Measurements from ENCODE around the gene IRF4. TPM values are rescaled to one million over a fixed set of nuclear protein-coding genes. Genes with fewer than 3 reads are reported as not detected.

The IRF4 gene
- total RNA-seq, 2 experiments from 2014 or later: 189 to 291 TPM

GRCh38 chr6:401239-401993 lies 9.9 kb downstream of the IRF4 start:
- POLR2A ChIA-PET: interaction anchor here (0.6 to 2.8 kb wide), 4 partner anchors 9 to 722 kb away, joined by 4 to 12 read pairs (median 6); partner anchors contain the start of gene IRF4
- H3K27ac ChIP-seq (ENCODE audit: low read depth, low read length, poor library complexity, severe bottlenecking): no peak overlapping the region
- CTCF ChIA-PET (ENCODE audit: unreplicated experiment): no interaction called here
- H3K9me3 ChIP-seq (ENCODE audit: low read length): no peaks in the 10 kb centered on the region
- H3K9me2 ChIP-seq (ENCODE audit: insufficient read depth, low read length): no peaks in the 10 kb centered on the region
- intact Hi-C loops (cut with micrococcal nuclease; ENCODE audit: unreplicated experiment): no loop called here
- no peak overlapping the region for H3K4me3 ChIP-seq (ENCODE audit: low read depth, low read length, poor library complexity, severe bottlenecking)
- H3K36me3 ChIP-seq (ENCODE audit: insufficient read depth, low read length): peaks cover 96% of the 10 kb centered on the region
- H3K79me2 ChIP-seq (ENCODE audit: insufficient read depth, low read depth, low read length): peaks cover 59% of the 10 kb centered on the region
- peaks cover 5% of the 10 kb centered on the region; the same call in 1 of the 2 replicates for H4K20me1 ChIP-seq (ENCODE audit: insufficient read depth, low read length)
- BruUV-seq (replicated peaks): no TSS peak
- H2AFZ ChIP-seq (ENCODE audit: low read length): no peak overlapping the region
- peaks cover 62% of the 10 kb centered on the region for H3K4me1 ChIP-seq (ENCODE audit: insufficient read depth, low read length, poor library complexity, severe bottlenecking)
- TF ChIP-seq CTCF (conservative IDR thresholded peaks at IDR 0.05; ENCODE audit: low read length): no peak
- H3K4me2 ChIP-seq (ENCODE audit: low read length): no peak overlapping the region
- no peak for DNase-seq (ENCODE audit: low spot score)

- peaks cover 5% of the 10 kb centered on the region; the same call in 1 of the 2 replicates for H4K20me1 ChIP-seq (ENCODE audit: insufficient read depth, low read length)
Observed at GRCh38 chr6:401994-402640, 10.6 kb downstream of the IRF4 start.

More at GRCh38 chr6:401994-402640, 10.6 kb downstream of the IRF4 start:
- Histone ChIP-seq H3K27ac (ENCODE audit: low read depth, low read length, poor library complexity, severe bottlenecking) (no peak overlapping the region), H2AFZ (ENCODE audit: low read length) (no peak overlapping the region), H3K4me1 (ENCODE audit: insufficient read depth, low read length, poor library complexity, severe bottlenecking) (peaks cover 60% of the 10 kb centered on the region), H3K36me3 (ENCODE audit: insufficient read depth, low read length) (peaks cover 100% of the 10 kb centered on the region), H3K9me3 (ENCODE audit: low read length) (no peaks in the 10 kb centered on the region), H3K4me3 (ENCODE audit: low read depth, low read length, poor library complexity, severe bottlenecking) (no peak overlapping the region), H3K9me2 (ENCODE audit: insufficient read depth, low read length) (no peaks in the 10 kb centered on the region), H3K79me2 (ENCODE audit: insufficient read depth, low read depth, low read length) (peaks cover 59% of the 10 kb centered on the region), H3K4me2 (ENCODE audit: low read length) (no peak overlapping the region)
- ChIA-PET CTCF (ENCODE audit: unreplicated experiment) (interaction anchor here (0.7 kb wide), 1 partner anchor 10 kb away, joined by 3 read pairs; no protein-coding TSS in a partner anchor), POLR2A (interaction anchor here (1.2 to 3.8 kb wide), 4 partner anchors 10 to 91 kb away, joined by 3 to 13 read pairs (median 6); partner anchors contain the start of gene IRF4)
- intact Hi-C loops (cut with micrococcal nuclease; ENCODE audit: unreplicated experiment): no loop called here
- TF ChIP-seq CTCF (conservative IDR thresholded peaks at IDR 0.05; ENCODE audit: low read length) (no peak), EZH2phosphoT487 (IDR thresholded peaks at IDR 0.05; ENCODE audit: borderline replicate concordance, low read depth, low read length) (no peak)
- DNase-seq (ENCODE audit: low spot score): no peak
- no TSS peak for BruUV-seq (replicated peaks)

All from OCI-LY7 (cell line).